ENCODE data around the gene ATG16L2.

ATG16L2 gene, protein sequence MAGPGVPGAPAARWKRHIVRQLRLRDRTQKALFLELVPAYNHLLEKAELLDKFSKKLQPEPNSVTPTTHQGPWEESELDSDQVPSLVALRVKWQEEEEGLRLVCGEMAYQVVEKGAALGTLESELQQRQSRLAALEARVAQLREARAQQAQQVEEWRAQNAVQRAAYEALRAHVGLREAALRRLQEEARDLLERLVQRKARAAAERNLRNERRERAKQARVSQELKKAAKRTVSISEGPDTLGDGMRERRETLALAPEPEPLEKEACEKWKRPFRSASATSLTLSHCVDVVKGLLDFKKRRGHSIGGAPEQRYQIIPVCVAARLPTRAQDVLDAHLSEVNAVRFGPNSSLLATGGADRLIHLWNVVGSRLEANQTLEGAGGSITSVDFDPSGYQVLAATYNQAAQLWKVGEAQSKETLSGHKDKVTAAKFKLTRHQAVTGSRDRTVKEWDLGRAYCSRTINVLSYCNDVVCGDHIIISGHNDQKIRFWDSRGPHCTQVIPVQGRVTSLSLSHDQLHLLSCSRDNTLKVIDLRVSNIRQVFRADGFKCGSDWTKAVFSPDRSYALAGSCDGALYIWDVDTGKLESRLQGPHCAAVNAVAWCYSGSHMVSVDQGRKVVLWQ

DNA sequence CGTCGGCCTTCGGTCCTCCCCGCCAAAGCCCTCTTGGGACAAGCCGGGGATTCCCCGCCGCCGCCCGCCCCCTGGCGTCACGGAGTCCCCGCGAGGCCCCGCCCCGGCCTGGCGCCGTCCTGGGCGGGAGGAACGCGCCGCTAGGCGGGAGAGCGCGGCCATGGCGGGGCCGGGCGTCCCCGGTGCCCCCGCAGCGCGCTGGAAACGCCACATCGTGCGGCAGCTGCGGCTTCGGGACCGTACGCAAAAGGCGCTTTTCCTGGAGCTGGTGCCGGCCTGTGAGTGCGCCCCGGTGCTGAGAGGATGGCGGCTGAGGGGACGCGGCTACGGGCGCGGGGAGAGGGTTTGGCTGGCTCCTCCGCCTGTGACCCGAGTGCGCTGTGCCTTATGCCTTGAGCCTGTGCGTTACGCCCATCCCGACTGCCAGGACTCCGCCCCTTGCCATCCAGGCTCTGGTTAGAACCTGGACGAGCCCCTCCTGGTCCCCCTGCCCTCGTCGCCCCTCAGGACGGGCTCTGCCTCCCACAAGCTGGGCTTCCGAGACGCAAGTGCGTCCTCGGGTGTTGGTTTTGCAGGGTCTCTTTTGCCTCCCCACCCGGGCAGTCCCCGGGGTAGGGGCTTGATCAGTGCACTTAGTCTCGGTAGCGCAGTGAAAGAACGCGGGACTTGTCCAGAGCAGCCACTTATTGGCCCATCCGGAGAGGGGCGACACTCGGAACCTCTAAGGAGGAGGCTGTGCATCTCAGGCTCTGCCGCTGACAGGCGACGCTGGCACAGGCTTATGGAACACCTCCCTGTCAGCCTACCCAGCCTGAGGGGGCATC, at the start of gene ATG16L2:
Gene ATG16L2, plus strand, starts transcription at position 126 of the 824 bp plus-strand sequence. Its CDS starts 35 bp downstream, at position 161.
- no peak for DNase-seq

DNA sequence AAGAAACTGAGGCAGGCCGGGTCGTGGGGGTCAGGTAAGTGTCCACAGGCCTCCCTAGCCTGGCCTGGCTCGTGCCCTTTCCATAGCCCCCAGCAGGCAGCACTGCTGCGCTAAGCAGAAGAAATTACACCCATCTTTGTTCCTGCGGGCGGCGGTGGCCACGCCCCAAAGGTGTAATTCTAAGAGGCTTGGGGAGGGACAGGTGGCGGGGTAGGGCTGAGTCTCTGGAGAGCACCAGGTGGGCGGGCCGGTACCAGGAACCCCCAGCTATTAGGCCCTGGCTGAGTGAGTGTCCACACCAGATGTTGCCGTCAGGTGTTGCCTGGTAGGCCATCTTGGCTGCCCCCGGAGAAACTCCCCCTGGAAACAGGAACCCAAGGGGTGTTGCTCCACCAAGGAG, 49.7 kb upstream of the ATG16L2 start:
- DNase-seq: no peak

DNA sequence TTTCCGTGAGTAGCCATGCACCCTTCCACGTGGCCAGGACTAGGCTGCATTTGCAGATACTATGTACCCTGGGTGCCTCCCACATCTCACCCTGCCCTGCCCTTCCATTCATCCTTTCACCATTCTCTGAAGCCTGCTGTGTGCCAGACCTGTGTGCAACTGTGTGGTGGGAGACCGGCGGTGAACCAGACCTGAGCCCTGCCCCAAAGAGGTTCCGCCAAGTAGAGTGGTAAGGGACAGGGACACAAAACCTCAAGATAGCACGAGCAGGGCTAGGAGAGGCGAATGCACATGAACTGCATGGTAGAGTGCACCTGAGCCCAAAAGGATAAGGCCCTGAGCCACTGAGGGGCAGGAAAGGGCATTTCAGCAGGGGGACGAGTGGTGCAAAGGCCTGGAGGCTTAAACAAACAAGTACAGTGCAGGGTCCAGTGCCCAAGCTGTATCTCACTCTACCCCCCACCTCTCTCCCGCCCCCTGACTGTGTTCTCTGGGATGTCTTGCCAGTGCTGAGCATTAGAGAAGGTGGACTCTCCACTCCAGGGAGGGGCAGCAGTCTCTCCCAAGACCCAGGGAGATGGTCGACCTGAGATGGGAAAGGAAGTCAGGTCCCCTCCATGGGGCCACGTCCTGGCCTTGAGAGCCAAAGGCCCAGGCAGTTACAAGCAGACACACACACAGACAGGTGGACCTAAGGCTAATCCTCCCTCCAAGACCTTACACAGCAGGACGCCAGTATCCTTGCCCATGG, 47.9 kb upstream of the ATG16L2 start:
- DNase-seq: no peak

DNA sequence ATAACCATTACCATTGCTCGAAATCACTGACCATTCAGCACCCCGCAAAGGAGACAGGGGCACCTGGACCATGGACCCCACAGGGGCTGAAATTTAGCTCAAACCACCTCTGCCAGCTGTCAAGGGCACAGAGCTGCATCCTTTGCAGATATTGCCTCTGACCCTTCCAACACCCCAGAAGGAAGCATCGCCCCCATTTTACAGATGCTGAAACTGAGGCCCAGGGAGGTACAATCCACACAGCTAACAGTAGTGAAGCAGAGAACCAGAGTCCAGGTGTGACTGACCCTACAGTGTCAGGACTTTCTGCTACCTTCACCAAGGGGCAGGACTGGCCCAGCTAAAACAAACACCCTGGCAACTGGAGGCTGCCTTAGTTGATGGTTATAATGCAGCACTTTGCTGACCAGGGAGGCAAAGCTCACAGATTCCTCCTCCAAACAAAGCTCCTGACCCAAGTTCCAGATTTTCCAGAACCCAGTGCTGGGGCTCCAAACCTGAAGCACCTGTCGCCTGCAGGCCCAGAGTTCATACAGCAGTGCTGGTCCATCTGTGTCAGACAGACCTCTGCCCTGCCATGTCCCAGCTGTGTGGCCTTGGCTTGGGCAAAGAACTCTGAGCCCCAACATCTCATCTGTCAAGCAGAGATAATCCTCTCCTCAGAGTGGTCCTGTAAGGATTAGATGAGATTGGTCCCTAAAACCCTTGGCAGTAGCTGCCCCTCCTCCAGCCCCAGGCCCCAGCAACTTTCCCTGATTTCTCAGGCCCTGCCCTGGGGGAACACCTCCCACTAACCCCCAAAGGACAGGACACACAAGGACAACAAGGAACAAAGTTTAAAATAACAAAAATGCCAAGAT, 46.8 kb upstream of the ATG16L2 start:
- no peak for DNase-seq

DNA sequence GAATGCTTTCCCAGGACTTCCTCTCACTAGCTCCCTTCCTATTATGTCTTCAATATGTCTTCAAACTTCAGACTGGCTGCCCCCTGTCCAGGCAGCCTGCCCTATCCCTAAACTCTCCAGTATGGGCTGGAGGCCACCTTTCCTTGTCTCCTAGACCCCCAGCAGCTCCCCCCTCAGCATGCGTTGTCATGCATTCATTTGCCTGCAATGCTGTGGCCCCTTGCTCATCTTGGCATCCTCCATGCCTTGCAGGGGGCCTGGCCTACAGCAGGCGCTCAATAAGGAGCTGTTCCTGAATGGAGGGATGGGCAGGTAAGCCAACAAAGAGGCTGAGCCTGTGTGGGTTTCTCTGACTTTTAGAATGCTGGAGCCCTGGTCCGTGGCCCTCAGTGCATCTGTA, 45.6 kb upstream of the ATG16L2 start:
- DNase-seq: no peak

DNA sequence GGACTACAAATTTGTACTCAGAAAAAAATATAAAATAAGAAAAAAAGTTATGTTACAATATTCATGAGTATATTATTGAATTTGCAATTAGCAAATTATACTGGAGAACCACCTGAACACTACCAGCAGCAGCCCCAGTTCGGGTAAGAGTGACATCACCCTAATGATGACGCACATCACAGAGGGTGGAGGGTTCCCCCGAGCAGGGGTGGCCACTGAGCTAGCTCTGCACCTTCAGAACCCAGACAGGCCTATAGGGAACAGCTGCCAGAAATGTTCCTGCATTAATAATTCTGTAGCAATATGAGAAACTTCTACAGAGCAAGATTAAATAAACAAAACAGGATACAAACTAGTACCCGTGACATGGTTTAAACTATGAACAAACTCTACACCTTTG, 44.5 kb upstream of the ATG16L2 start:
- DNase-seq: no peak

DNA sequence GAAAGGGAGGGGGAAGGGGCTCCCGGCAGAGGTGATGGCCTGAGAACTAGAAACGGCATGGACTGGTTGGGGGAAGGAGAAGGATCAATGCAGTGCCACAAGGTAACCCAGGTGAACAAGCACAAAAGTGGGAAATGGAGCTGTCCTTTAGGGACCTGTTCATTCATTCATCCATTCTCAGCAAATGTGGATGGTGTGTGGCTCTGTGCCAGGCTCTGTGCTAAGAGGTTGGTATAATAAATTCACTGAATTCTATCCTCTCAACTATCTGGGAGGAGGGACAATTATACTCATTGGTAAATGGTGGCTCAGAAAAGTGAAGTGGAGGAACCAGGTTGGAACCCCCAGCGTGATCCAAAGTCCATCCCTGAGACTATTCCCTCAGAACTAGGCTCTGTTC, 43.4 kb upstream of the ATG16L2 start:
- DNase-seq: no peak

DNA sequence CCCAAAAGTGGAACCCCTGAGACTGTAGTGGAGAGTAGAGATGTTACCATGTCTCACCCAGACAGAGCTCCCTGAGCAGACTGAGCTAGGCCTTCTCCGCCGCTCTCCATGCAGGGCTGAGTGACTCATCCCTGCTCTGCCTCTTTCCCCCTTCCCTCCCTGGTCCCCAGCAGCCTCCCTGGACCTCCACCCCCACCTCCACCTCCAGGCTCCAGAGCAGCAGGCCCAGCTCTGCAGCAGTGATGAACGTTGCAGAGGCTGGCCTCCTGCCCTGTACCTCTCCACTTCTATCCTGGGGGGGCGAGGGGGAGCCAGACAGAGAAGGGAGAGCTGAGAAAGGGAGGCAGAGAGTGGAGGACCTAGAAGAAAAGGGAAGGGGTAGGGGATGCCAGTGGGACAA, 42.7 kb upstream of the ATG16L2 start:
- DNase-seq: no peak

DNA sequence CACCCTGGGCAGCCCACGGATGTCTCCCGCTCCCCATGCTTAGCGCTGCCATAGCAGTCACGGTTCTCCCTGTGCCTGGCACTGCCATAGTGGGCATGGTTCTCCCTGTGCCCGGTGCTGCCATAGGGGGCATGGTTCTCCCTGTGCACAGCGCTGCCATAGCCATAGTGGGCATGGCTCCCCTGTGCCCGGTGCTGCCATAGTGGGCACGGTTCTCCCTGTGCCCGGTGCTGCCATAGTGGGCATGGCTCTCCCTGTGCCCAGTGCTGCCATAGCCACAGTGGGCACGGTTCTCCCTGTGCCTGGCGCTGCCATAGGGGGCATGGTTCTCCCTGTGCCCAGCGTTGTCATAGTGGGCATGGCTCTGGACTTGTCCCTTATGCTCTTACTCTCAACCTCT, 42.2 kb upstream of the ATG16L2 start:
- DNase-seq: no peak

DNA sequence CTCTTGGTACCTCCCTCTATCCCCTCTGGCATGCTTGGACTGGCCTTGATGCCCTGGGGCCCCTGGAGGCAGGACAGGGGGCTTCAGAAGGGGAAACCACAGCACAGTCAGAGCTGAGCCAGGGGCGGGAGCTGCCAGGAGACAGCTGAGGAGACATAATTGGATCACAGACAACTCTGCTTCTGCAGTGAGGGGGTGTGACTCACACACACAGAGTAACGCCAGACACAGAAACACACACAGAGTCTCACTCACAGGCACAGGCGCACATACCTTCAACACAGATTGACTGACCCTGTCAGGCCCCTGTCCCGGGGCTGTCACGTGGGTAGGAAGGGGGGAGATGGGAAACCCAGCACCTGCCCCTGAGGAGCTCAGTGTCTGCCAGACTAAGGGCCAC, 40.9 kb upstream of the ATG16L2 start:
- no peak for DNase-seq

DNA sequence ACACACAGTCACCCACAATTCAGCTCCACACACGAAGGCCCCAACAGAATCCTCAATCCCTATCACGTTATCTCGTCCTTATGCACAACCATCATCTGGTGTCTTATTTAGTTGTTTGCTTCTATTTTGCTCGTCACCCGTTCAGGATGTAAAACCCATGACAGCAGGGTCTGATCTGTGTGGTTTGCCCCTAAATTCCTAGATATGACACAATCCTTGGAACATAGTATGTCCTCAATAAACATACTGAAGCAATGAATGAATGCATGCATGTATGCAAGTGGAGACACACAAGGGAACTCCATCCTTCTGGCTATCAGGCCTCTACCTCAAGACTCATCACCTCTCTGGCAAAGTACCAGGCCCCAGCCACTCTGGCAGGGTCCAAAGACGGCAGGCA, 40.5 kb upstream of the ATG16L2 start:
- DNase-seq: no peak

DNA sequence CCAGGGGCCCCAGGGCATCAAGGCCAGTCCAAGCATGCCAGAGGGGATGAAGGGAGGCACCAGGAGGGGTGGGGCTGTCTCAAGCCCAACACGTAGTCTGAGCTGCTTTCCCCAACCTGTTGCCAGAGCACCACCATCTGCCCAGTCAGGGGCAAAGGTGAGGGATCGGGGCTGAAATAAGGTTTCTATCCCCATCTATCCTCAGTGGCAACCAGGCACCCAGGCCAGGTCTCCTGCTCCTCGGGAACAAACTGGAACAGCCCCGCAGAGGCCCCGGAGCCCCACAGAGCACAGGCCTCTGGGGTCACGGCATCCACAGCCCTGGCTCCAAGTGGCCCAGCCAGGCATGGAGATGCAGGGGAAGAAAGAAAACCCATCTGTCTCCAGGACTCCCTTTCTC, 39.7 kb upstream of the ATG16L2 start:
- no peak for DNase-seq

DNA sequence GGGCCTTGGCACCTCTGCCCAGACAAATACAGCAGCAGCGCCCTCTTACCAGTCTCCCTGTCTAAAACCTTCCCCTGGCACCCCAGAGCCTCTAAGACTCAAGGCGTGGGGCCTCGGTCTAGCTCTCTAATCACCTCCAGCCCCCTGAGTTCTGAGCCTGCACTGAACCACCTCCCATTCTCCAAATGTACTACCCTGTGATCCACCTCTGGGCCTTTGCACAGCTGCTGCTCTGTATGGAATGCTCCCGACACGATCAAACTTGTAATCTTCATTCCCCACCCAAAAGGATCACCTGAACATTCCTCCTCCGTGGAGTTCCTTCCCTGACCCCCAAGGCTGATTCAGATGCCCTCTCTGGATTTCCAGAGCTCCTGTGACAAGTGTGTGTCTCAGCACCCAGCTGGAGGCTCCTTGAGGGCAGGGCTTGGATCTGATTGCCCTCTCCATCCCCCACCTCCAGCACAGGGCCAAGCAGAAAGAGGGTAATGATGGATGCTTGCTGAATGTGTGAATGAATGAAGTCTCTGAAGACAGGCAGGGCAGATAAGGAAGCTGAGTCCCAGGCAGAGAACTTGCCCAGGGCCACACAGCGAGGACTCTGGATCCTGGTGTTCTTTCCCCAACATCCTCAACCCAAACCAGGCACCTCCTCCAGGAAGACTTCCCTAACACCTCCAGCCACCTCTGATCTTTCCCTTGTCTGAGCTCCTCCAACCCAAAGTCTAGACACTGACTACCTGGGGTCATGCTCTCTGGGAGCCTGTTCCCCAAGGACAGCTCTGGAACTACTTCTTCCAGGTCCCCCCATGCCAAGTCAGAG, 38.7 kb upstream of the ATG16L2 start:
- no peak for DNase-seq

DNA sequence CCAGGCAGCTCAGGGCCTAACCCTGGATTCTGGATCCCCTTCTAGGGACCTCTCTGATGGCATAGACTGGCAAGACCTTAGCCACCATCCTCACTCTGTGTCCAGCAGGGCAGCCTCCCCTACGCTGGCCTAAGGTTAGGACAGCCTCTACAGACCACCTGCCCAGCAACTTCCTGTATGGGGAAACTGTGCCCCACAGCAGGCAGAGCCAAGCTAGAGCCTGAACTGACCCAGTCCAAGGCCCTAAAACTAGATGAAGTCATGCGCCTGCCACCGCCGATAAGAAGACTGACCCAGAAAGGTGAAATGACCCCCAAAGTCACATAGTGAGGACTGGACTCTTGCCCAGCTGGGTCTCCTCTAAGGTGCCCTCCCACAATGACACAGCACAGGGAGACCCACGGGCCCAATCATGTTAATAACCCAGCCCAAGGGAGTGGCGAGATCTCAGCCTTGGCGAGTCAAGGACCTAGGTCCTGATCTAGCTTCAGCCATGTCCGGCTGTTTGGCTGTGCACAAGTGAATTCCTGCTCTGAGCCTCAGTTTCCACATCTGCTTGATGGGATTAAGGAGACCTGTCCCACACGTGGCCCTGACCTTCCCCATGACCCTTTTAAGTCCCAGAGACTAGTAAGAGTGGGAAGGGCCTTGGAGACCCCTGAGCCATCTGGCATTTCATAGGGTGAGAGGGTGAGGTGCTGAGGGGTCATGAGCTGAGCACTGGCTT, 37.9 kb upstream of the ATG16L2 start:
- DNase-seq: no peak

DNA sequence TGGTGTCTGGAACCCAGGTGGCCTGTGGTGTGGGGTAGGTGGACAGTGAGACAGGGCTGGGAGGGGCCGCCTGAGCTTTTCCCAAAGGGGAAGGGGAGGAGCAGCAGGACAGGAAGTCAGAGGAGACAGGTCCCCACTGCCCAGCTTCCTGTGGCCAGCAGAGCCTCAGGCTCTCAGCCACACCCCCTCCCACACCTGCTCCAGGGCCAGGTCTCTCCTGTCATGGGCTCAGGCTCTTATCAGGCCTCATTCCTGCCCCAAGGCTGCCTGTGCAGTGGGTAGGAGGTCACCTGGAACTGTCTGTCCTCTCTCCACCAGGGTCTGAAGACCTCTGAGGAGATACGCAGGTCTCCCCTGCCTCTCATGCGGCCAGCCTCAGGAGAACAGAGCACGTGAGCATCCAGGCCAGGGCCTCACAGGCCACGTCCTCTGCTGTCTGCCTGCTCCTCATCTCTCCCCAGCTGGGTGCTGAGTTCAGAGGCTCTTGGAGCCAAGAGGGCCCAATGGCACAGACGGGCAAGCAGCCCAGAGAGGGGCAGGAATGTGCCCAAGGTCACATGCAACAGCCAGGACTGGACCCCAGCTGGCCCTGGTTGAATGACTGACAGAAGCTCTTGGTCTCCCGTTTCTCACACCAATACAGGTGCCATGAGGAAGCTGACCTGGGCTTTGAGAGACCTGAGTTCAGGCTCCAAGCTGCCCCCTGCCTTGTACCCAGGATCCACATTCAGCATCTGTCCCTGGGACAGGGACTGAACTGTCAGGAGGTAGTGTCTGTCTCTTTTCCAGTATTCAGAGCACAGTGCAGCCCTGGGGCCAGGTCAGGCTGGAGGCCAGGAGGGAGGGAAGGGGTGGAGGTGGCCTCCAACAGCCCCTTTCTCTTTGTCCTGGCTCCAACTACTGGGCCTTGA, 37.1 kb upstream of the ATG16L2 start:
- no peak for DNase-seq

DNA sequence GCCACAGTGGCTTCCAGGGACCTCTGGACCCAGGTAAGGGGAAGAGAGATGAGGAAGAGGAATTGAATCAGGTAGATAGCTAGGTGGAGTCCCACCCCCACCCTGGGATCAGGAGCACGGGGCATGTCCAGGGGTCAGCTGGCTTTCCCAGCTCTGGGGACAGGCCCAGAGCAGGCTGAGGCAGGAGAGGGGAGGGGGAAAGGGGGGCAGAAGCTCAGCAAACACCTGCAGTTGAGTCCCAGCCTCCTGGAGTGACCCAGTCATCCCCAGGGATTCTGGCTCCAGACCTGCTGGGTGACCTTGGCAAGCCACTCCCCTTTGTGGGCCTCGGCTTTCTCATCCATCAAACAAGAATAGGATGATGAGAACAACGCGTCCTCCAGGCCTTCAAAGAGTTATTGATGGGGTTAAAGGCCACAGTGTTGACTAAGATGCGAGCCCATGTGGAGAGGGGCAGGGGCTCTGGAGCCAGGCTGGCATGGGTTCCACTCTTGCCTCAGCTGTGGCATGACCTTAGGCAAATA, 36.4 kb upstream of the ATG16L2 start:
- DNase-seq: no peak

DNA sequence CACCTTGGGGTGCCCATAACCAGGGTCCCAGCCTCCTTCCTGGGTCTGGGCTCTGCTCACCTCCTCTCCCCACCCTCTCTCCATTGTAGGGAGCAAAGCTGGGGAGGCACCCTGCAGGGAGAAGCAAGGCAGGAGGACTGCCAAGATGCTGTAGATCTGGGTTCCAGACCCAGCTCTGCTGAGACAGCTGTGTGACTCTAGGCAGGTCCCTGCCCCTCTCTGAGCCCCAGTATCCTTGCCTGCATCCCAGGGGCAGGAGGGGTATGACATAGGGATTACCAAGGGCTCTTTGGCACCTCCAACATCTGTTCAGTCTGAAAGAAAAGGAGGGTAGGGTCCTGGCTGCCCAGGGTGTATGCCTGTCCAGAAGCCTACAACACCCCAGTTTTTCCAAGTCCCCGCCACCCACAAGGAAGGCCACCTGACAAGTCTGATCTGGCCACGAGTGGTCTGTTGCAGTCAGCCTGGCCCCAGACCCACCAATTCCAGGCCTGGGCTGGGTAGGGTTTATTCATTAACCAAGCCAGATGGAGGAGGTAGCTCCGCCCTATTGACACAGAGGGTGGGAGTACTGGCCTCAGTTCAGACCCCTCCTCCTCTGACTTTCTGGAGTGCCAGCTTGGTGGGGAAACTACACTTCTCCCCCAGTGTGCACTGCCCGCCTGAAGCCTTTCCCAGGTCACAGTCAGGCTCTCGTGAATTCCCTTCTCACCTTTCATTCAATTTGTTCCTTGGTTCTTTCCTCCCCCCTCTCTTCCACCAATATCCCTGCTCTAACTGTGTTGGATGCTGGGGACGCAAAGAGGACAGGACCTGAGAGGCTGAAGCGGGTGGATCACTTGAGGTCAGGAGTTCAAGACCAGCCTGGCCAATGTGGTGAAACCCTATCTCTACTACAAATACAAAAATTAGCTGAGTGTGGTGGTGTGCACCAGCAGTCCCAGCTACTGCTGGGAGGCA, 35.4 kb upstream of the ATG16L2 start:
- DNase-seq: no peak

Measured in activated CD8-positive, alpha-beta memory T cell treated with anti-CD3 and anti-CD28 coated beads for 24 hours (primary cell).